H1 (cell line): ENCODE results near the gene DGKI. TPM values are rescaled to one million over a fixed set of nuclear protein-coding genes. Genes with fewer than 3 reads are reported as not detected.

Experiments used
- CREB1 ChIP-seq: IDR thresholded peaks from 2 replicates; pipeline ENCODE4 v1.6.1; 2012; ENCODE audit warnings: inconsistent platforms
- FOSL1 ChIP-seq: IDR thresholded peaks from 2 replicates; pipeline ENCODE4 v1.6.1; 2011; ENCODE audit warnings: mild to moderate bottlenecking, low read depth, low read length, moderate library complexity; ENCODE audit not compliant: insufficient read depth
- HDAC6 ChIP-seq: IDR thresholded peaks from one replicate; pipeline ENCODE4 v1.7.1; 2012; ENCODE audit warnings: low read depth, mild to moderate bottlenecking, inconsistent platforms, low read length, moderate library complexity
- RNF2 ChIP-seq: fragments of 200-900, 300-1000 bp; sonication (generic); IDR thresholded peaks from 2 replicates; pipeline ENCODE4 v1.7.1; 2016; ENCODE audit warnings: borderline replicate concordance, low read depth, mild to moderate bottlenecking, antibody characterized with exemption, low read length; ENCODE audit not compliant: poor library complexity, severe bottlenecking; ENCODE audit errors: missing control alignments
- SP4 ChIP-seq: IDR thresholded peaks from 2 replicates; pipeline ENCODE4 v1.6.1; 2012; ENCODE audit warnings: low read length, inconsistent platforms
- USF2 ChIP-seq: IDR thresholded peaks from 2 replicates; pipeline ENCODE4 v1.6.1; 2011; ENCODE audit warnings: low read length, improper control_type of control experiment
- polyA plus RNA-seq, 7 experiments: library from polyadenylated mRNA; depleted of rRNA in 3 of 7; stranded (reverse) in 5 of 7; unstranded in 2 of 7; fragments of >200 nt in 5 of 7; fragments of 200-250 nt in 2 of 7; gene quantifications; 1 replicate in 5 of 7; 2 replicates in 1 of 7; 4 replicates in 1 of 7; pipeline versions ENCODE4 v1.2.1 to v1.2.3, GENCODE V29; 2011 to 2013; ENCODE audit warnings: missing spikeins in 2 of 7, mixed read lengths in 2 of 7
- total RNA-seq: library from RNA; stranded (reverse); fragmentation: NEBNext Ultra II Directional; extraction: Animal tissue kit (Norgen Biotek cat#: 25700); gene quantifications from 2 replicates; pipeline ENCODE4 v1.2.1, GENCODE V29; 2021

Gene DGKI
- total and polyA plus RNA-seq, 2 of the 8 experiments (the other 6 are each of a cell fraction or from before 2014, with no cell fraction given): 0.20 to 0.71 TPM

- no peak for TF ChIP-seq FOSL1
- TF ChIP-seq RNF2: no peak
- TF ChIP-seq SP4: no peak
- TF ChIP-seq USF2: no peak
- TF ChIP-seq HDAC6: no peak
- no peak for TF ChIP-seq CREB1
- TF ChIP-seq, all 59 proteins: peak for 0
These were observed 35.5 kb upstream of the DGKI start (continued) for GRCh38 chr7:137882261-137882668.
